Measurements from ENCODE around the gene ELOVL7.

DNA sequence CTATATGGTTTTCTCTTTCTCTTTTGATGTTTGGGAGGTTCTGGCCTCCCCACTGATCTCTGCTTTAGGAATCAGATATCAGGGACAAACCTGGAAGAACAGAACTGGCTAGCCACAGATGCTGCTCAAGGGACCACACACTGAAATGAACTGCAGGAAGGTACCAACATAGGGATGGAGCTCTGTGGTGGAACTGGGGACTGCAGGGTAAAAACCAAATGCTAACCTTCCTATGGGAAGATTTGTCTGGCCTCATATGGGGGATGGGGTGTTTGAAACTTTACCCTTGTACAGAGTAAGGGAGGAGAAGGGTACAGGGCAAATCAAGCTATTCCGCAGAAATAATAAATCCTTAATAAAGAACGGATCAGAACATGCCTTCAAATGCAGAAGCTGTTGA lies 49.4 kb downstream of the ELOVL7 start:
- TF ChIP-seq POLR2A (IDR thresholded peaks at IDR 0.05): no peak
- TF ChIP-seq CTCF (IDR thresholded peaks at IDR 0.05): no peak

Measured in right lobe of liver (tissue), 4 donors.